ENCODE results near the gene ALK. TPM values are rescaled to one million over a fixed set of nuclear protein-coding genes. Genes with fewer than 3 reads are reported as not detected.

ALK gene
- total RNA-seq, 1 donor: under 0.01 TPM

DNA sequence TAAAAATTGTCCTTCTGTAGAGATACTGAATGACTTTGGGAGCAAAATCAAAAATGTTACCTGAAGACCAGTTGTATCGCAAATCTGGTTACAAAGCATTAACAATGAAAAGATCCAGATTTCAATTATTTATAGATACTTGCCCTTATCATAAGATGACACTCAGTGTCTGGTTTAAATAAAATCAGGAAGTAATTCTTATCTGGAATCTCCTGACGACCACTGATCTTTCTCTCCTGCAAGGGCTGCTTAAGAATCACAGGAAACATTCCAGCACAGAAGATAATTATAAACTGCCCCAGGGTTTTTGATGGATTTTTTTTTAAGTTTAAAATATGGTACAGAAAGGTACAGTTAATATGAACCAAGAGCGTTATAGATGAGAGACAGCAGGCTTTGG, 205.7 kb downstream of the ALK start:
- no peak for TF ChIP-seq CTCF (IDR thresholded peaks at IDR 0.05; ENCODE audit: extremely low read depth, low read depth, low read length)
- Histone ChIP-seq H3K9me3 (ENCODE audit: low read depth, low read length) (no peaks in the 10 kb centered on the region), H2AFZ (ENCODE audit: low read length) (no peak overlapping the region), H3K4me2 (ENCODE audit: insufficient read depth, low read length) (no peak overlapping the region), H4K20me1 (ENCODE audit: insufficient read depth, low read length) (no peaks in the 10 kb centered on the region), H3K4me1 (ENCODE audit: insufficient read depth, low read length) (no peaks in the 10 kb centered on the region), H3K79me2 (ENCODE audit: insufficient read depth, low read length) (no peaks in the 10 kb centered on the region), H3K27ac (ENCODE audit: low read depth, low read length) (no peak overlapping the region), H3K27me3 (ENCODE audit: insufficient read depth, low read length) (peaks cover 3% of the 10 kb centered on the region), H3K4me3 (ENCODE audit: insufficient read depth, low read length) (no peak overlapping the region), H3K36me3 (ENCODE audit: insufficient read depth, low read length) (no peaks in the 10 kb centered on the region)
- no peak for DNase-seq (ENCODE audit: insufficient read length, low spot score, missing footprints)

DNA sequence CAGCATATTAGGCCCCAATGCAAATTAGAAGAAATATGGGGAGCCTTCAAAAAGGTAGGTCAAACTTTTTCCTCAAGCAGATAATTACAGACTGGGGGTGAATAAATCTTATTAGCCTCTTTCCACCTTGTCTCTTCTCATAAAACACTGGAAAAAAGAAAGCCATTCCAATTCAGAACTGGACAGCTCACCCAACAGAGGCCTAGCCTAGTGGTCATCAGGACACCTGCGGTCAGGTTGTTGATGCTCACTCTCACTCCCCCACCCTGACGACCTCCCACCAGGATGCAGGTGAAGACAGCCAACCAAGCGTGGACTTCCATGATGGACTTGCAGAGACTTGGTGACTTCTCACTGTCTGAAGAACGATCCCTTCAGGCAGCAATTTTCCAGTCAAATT, 207.1 kb downstream of the ALK start:
- Histone ChIP-seq H3K4me1 (ENCODE audit: insufficient read depth, low read length) (no peaks in the 10 kb centered on the region), H3K27ac (ENCODE audit: low read depth, low read length) (no peak overlapping the region), H3K4me2 (ENCODE audit: insufficient read depth, low read length) (no peak overlapping the region), H4K20me1 (ENCODE audit: insufficient read depth, low read length) (no peaks in the 10 kb centered on the region), H3K4me3 (ENCODE audit: insufficient read depth, low read length) (no peak overlapping the region), H3K36me3 (ENCODE audit: insufficient read depth, low read length) (no peaks in the 10 kb centered on the region), H3K9me3 (ENCODE audit: low read depth, low read length) (no peaks in the 10 kb centered on the region), H3K79me2 (ENCODE audit: insufficient read depth, low read length) (no peaks in the 10 kb centered on the region), H3K27me3 (ENCODE audit: insufficient read depth, low read length) (peaks cover 3% of the 10 kb centered on the region), H2AFZ (ENCODE audit: low read length) (no peak overlapping the region)
- DNase-seq (ENCODE audit: insufficient read length, low spot score, missing footprints): no peak
- TF ChIP-seq CTCF (IDR thresholded peaks at IDR 0.05; ENCODE audit: extremely low read depth, low read depth, low read length): no peak

- no peak overlapping the region for H3K4me3 ChIP-seq (ENCODE audit: insufficient read depth, low read length)
- peaks cover 7% of the 10 kb centered on the region for H3K27me3 ChIP-seq (ENCODE audit: insufficient read depth, low read length)
- H3K9me3 ChIP-seq (ENCODE audit: low read depth, low read length): no peaks in the 10 kb centered on the region
- H3K79me2 ChIP-seq (ENCODE audit: insufficient read depth, low read length): no peaks in the 10 kb centered on the region
- H3K36me3 ChIP-seq (ENCODE audit: insufficient read depth, low read length): no peaks in the 10 kb centered on the region
- H3K4me2 ChIP-seq (ENCODE audit: insufficient read depth, low read length): no peak overlapping the region
- H3K4me1 ChIP-seq (ENCODE audit: insufficient read depth, low read length): no peaks in the 10 kb centered on the region
- TF ChIP-seq CTCF (IDR thresholded peaks at IDR 0.05; ENCODE audit: extremely low read depth, low read depth, low read length): no peak
- DNase-seq (ENCODE audit: insufficient read length, low spot score, missing footprints): no peak
- no peak overlapping the region for H3K27ac ChIP-seq (ENCODE audit: low read depth, low read length)
- no peaks in the 10 kb centered on the region for H4K20me1 ChIP-seq (ENCODE audit: insufficient read depth, low read length)
- H2AFZ ChIP-seq (ENCODE audit: low read length): no peak overlapping the region
These were observed 215.1 kb downstream of the ALK start for GRCh38 chr2:29706171-29706720.

GRCh38 chr2:29705616-29706015, 215.8 kb downstream of the ALK start:
- H3K79me2 ChIP-seq (ENCODE audit: insufficient read depth, low read length): no peaks in the 10 kb centered on the region
- H3K27me3 ChIP-seq (ENCODE audit: insufficient read depth, low read length): peaks cover 7% of the 10 kb centered on the region
- no peaks in the 10 kb centered on the region for H3K9me3 ChIP-seq (ENCODE audit: low read depth, low read length)
- DNase-seq (ENCODE audit: insufficient read length, low spot score, missing footprints): no peak
- H3K4me3 ChIP-seq (ENCODE audit: insufficient read depth, low read length): no peak overlapping the region
- H3K27ac ChIP-seq (ENCODE audit: low read depth, low read length): no peak overlapping the region
- no peaks in the 10 kb centered on the region for H4K20me1 ChIP-seq (ENCODE audit: insufficient read depth, low read length)
- H3K36me3 ChIP-seq (ENCODE audit: insufficient read depth, low read length): no peaks in the 10 kb centered on the region
- no peak overlapping the region for H3K4me2 ChIP-seq (ENCODE audit: insufficient read depth, low read length)
- peaks cover 4% of the 10 kb centered on the region for H3K4me1 ChIP-seq (ENCODE audit: insufficient read depth, low read length)
- no peak for TF ChIP-seq CTCF (IDR thresholded peaks at IDR 0.05; ENCODE audit: extremely low read depth, low read depth, low read length)
- no peak overlapping the region for H2AFZ ChIP-seq (ENCODE audit: low read length)

Measured in osteoblast (primary cell).